Neuronal stem cell (in vitro differentiated cells): ENCODE results near the gene LRRIQ4.

Experiments
- DNase-seq: peaks from one replicate; pipeline ENCODE4 v3.0.0-alpha.2; 2013; ENCODE audit warnings: low spot score
- H2AFZ ChIP-seq: one replicate; pipeline ENCODE4 v1.6.1; 2013; ENCODE audit warnings: mild to moderate bottlenecking, low read length, inconsistent platforms
- H2AK5ac ChIP-seq: 2 replicates; pipeline ENCODE4 v1.6.1; 2013; ENCODE audit warnings: low read depth, mild to moderate bottlenecking, inconsistent platforms, low read length, moderate library complexity, mixed read lengths
- H2BK120ac ChIP-seq: 2 replicates; pipeline ENCODE4 v1.6.1; 2013; ENCODE audit warnings: low read depth, mild to moderate bottlenecking, inconsistent platforms, low read length, moderate library complexity, mixed read lengths
- H2BK12ac ChIP-seq: one replicate; pipeline ENCODE4 v1.6.1; 2013; ENCODE audit warnings: low read length, inconsistent platforms
- H2BK15ac ChIP-seq: 2 replicates; pipeline ENCODE4 v1.6.1; 2013; ENCODE audit warnings: mild to moderate bottlenecking, low read length, inconsistent platforms, mixed read lengths
- H2BK5ac ChIP-seq: one replicate; pipeline ENCODE4 v1.6.1; 2013; ENCODE audit warnings: inconsistent platforms, mild to moderate bottlenecking, low read length, moderate library complexity
- H3K14ac ChIP-seq: one replicate; pipeline ENCODE4 v1.6.1; 2013; ENCODE audit warnings: low read length, inconsistent platforms
- H3K18ac ChIP-seq: 2 replicates; pipeline ENCODE4 v1.6.1; 2013; ENCODE audit warnings: low read length, inconsistent platforms
- H3K23ac ChIP-seq: 2 replicates; pipeline ENCODE4 v1.6.1; 2013; ENCODE audit warnings: low read depth, mild to moderate bottlenecking, mixed read lengths, low read length, inconsistent platforms; ENCODE audit not compliant: poor library complexity
- H3K27ac ChIP-seq: replicated peaks from 3 replicates; pipeline ENCODE4 v1.5.1; 2013; ENCODE audit warnings: low read length, inconsistent platforms
- H3K27me3 ChIP-seq, 3 experiments: 2 replicates each; pipeline ENCODE4 v1.6.1; 2013; ENCODE audit warnings: low read length in 3 of 3, mild to moderate bottlenecking in 2 of 3, inconsistent platforms in 1 of 3, low read depth in 1 of 3, mixed read lengths in 1 of 3, moderate library complexity in 1 of 3; ENCODE audit not compliant: control insufficient read depth in 3 of 3, insufficient read depth in 3 of 3
- H3K36me3 ChIP-seq, 2 donors: replicated peaks in 1 of 2; 2 replicates each; pipeline ENCODE4 v1.6.1; 2013; ENCODE audit warnings: low read length in 2 of 2; ENCODE audit not compliant: control insufficient read depth in 2 of 2, insufficient read depth in 2 of 2
- H3K4ac ChIP-seq: 2 replicates; pipeline ENCODE4 v1.6.1; 2013; ENCODE audit warnings: inconsistent platforms, mild to moderate bottlenecking, low read length, moderate library complexity
- H3K4me1 ChIP-seq, 2 donors: 1 replicate in 1 of 2; 2 replicates in 1 of 2; pipeline ENCODE4 v1.6.1; 2013; ENCODE audit warnings: low read length in 2 of 2, low read depth in 1 of 2; ENCODE audit not compliant: control insufficient read depth in 2 of 2, insufficient read depth in 1 of 2
- H3K4me2 ChIP-seq: one replicate; pipeline ENCODE4 v1.6.1; 2013; ENCODE audit warnings: mild to moderate bottlenecking, low read length, inconsistent platforms; ENCODE audit not compliant: insufficient read depth, poor library complexity, severe bottlenecking
- H3K4me3 ChIP-seq, 2 donors: 2 replicates each; pipeline ENCODE4 v1.5.1; 2013; ENCODE audit warnings: low read length in 2 of 2, mild to moderate bottlenecking in 2 of 2, inconsistent platforms in 1 of 2, moderate library complexity in 1 of 2
- H3K79me1 ChIP-seq: one replicate; pipeline ENCODE4 v1.6.1; 2013; ENCODE audit warnings: low read depth, mild to moderate bottlenecking, inconsistent platforms, low read length, moderate library complexity
- H3K9ac ChIP-seq: one replicate; pipeline ENCODE4 v1.6.1; 2013; ENCODE audit warnings: mild to moderate bottlenecking, low read depth, low read length, inconsistent platforms; ENCODE audit not compliant: poor library complexity
- H3K9me3 ChIP-seq, 2 donors: replicated peaks in 1 of 2; 2 replicates each; pipeline versions ENCODE3 to v1.6.1; 2013; ENCODE audit warnings: low read length in 2 of 2, mild to moderate bottlenecking in 2 of 2, inconsistent platforms in 1 of 2, low read depth in 1 of 2, mixed read lengths in 1 of 2, moderate library complexity in 1 of 2; ENCODE audit not compliant: control insufficient read depth in 2 of 2, insufficient read depth in 1 of 2
- H4K8ac ChIP-seq: one replicate; pipeline ENCODE4 v1.6.1; 2013; ENCODE audit warnings: low read depth, mild to moderate bottlenecking, inconsistent platforms, low read length, moderate library complexity
- H4K91ac ChIP-seq: one replicate; pipeline ENCODE4 v1.6.1; 2013; ENCODE audit warnings: low read length, low read depth, mild to moderate bottlenecking, inconsistent platforms; ENCODE audit not compliant: poor library complexity
- WGBS, 2 donors: extraction: QIAGEN DNeasy Blood & Tissue Kit; methylation state at CpG; one replicate each; pipeline ENCODE4 v1.1.7; 2013; ENCODE audit warnings: missing lambda C conversion rate in 2 of 2, mixed read lengths in 1 of 2; ENCODE audit not compliant: insufficient read length in 2 of 2, insufficient replicate concordance in 1 of 2; ENCODE audit errors: extremely low coverage in 2 of 2; 5-methylcytosine and 5-hydroxymethylcytosine counted together

LRRIQ4 gene

DNA sequence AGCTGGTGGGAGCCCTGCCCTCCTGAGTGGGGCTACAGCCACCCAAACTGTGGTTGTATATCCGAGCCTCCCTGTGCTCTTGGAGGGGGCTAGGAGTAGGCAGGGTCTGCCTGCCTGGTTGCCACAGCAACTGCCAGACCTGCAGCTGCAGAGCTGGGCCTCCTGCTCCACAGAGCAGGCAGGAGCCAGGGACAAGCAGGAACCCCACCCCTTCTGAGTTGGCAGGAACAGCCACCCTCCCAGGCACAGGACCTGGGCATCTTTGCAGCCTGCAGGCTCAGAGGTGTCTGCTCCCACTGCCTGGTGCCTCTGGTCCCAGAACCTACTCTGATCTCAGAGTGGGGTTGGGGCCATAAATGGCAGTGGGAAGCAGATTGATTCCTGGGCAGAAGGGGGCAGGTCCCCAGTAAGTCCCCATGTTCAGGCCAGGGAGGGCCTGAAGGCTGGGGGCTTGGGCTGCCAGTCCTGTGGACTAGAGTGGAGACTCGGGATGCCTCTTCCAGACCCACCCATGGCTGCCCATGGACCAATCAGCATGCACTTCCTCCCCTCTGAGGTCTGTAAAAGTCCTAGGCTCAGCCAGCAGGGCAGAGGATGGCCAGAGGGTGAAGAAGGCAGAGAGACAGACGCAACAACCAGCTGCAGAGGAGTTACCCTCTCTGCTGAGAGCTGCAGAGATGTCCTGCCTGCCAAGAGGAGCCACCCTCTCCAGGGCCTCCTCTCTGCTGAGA, 67.3 kb downstream of the LRRIQ4 start:
- no peak for DNase-seq
- Histone ChIP-seq H2BK12ac (no peak overlapping the region), H4K91ac (no peak overlapping the region), H3K14ac (peak overlapping the region; percentile 22), H2BK120ac (no peak overlapping the region), H3K27ac (no peak overlapping the region), H3K9ac (no peak overlapping the region), H3K4me2 (no peak overlapping the region), H3K36me3 (no peaks in the 10 kb centered on the region), H3K23ac (no peak overlapping the region), H3K79me1 (no peaks in the 10 kb centered on the region), H3K4ac (no peak overlapping the region), H3K4me3 (no peak overlapping the region), H3K4me1 (peaks cover 0 to 5% of the 10 kb centered on the region in 2 donors), H2AFZ (peak overlapping the region; percentile 4), H2BK15ac (no peak overlapping the region), H3K27me3 (no peaks in the 10 kb centered on the region), H2BK5ac (no peak overlapping the region), H3K9me3 (no peaks in the 10 kb centered on the region), H4K8ac (no peak overlapping the region), H3K18ac (peak overlapping the region; percentile 25), H2AK5ac (no peak overlapping the region)
- WGBS, 2 donors, result no CpG with 5 or more reads among the region's 3 CpGs

DNA sequence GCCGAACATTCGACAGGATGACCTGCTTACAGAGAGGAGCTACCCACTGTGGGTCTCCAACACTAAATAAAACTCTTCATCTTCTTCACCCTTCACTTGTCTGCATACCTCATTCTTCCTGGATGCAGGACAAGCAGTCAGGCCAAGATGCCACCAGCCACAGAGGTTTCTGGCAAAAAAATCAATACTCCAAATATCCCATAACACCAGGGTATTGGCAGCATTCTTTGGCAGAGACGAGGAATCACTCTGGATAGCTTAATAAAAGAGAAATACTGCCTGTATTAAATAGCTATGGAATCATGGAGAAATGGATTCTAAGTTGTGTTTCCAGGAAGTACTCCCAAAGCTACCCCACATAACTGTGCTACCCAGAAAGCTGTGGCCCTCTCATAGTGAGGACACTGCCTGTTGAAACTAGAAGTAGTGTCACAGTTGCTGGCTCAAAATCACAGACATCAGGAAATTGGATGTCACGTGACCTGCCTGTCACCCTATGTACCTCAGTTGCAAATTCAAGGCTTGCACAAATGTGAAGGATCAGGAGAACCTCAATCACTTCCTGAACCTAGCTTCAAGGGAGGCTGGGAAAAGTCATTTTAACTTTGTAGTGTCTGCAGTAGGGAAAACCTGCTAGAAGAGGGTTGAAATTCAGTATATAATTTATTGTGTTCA, 68.0 kb downstream of the LRRIQ4 start:
- WGBS, 2 donors, result no CpG with 5 or more reads among the region's 4 CpGs
- Histone ChIP-seq H3K18ac (no peak overlapping the region), H3K27ac (no peak overlapping the region), H3K9me3 (no peaks in the 10 kb centered on the region), H3K27me3 (no peaks in the 10 kb centered on the region), H2BK120ac (no peak overlapping the region), H4K8ac (no peak overlapping the region), H3K14ac (no peak overlapping the region), H3K23ac (no peak overlapping the region), H3K9ac (no peak overlapping the region), H4K91ac (no peak overlapping the region), H2AFZ (peak overlapping the region; percentile 4), H3K4me1 (peaks cover 0 to 5% of the 10 kb centered on the region in 2 donors), H2BK15ac (no peak overlapping the region), H3K79me1 (no peaks in the 10 kb centered on the region), H2AK5ac (no peak overlapping the region), H3K4ac (no peak overlapping the region), H2BK12ac (no peak overlapping the region), H3K36me3 (no peaks in the 10 kb centered on the region), H3K4me3 (no peak overlapping the region), H3K4me2 (no peak overlapping the region), H2BK5ac (no peak overlapping the region)
- no peak for DNase-seq

DNA sequence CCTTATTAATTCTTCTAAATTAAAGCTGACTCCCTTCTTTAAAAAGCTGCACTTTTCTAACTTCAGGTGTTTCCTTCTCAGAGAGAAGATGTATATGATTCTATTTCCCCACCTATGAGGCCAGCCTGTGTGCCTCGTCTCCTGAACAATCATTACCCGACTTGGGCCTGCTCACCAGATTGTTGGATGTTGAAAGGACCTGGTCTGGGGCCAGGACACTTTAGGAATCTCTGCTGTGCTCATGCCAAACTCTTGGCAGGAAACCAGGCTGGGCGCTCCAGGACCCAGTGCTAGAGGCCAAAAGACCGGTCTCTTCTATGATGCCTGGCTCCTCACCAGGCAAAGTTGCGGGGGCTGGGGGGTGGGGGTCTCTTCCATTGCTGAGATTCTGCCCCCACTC, 74.0 kb downstream of the LRRIQ4 start:
- Histone ChIP-seq H2BK15ac (no peak overlapping the region), H2AK5ac (no peak overlapping the region), H3K79me1 (no peaks in the 10 kb centered on the region), H4K8ac (peak overlapping the region; percentile 82), H3K23ac (no peak overlapping the region), H4K91ac (no peak overlapping the region), H3K14ac (no peak overlapping the region), H3K4me1 (no peaks in the 10 kb centered on the region), H2BK5ac (no peak overlapping the region), H3K4me2 (no peak overlapping the region), H3K18ac (no peak overlapping the region), H3K4me3 (no peak overlapping the region), H3K9me3 (no peaks in the 10 kb centered on the region), H3K36me3 (no peaks in the 10 kb centered on the region), H2BK12ac (no peak overlapping the region), H3K9ac (no peak overlapping the region), H3K4ac (no peak overlapping the region), H3K27ac (no peak overlapping the region), H3K27me3 (peaks cover 0 to 3% (median 0%) of the 10 kb centered on the region in 3 experiments), H2BK120ac (no peak overlapping the region), H2AFZ (no peak overlapping the region)
- DNase-seq, result no peak
- no CpG with 5 or more reads among the region's 5 CpGs for WGBS, 2 donors
